WTC11 (cell line): Measurements from ENCODE around the gene PIK3R6.

Source experiments
- MAX ChIP-seq: sonication (generic); formaldehyde crosslinking; IDR thresholded peaks from 2 replicates; pipeline ENCODE4 v1.8.0; 2022; ENCODE audit warnings: mild to moderate bottlenecking, missing genetic modification reagents
- MXD4 ChIP-seq: fragments of 250-450 bp; sonication (Bioruptor Pico); IDR thresholded peaks from 2 replicates; pipeline ENCODE4 v1.8.0; 2021; ENCODE audit warnings: mild to moderate bottlenecking, moderate library complexity, borderline replicate concordance
- USF1 ChIP-seq: sonication (generic); formaldehyde crosslinking; IDR thresholded peaks from 2 replicates; pipeline ENCODE4 v1.8.0; 2022; ENCODE audit warnings: mild to moderate bottlenecking, missing genetic modification reagents
- ZMAT4 ChIP-seq: fragments of 250-450 bp; sonication (Bioruptor Pico); IDR thresholded peaks from 2 replicates; pipeline ENCODE4 v1.9.0; 2021; ENCODE audit warnings: mild to moderate bottlenecking
- ZNF121 ChIP-seq: sonication (generic); formaldehyde crosslinking; IDR thresholded peaks from 2 replicates; pipeline ENCODE4 v1.8.0; 2023; ENCODE audit warnings: missing genetic modification reagents

GRCh38 chr17:8797621-8798175 lies 69.8 kb downstream of the PIK3R6 start:
- TF ChIP-seq ZNF121 (no peak), MAX (CRISPR knock-in tag) (no peak), MXD4 (no peak), USF1 (CRISPR knock-in tag) (no peak), ZMAT4 (CRISPR knock-in tag) (no peak)
